ENCODE data around the gene CCDC180.

GRCh38 chr9:97280755-97281330 is 26.6 kb upstream of the CCDC180 start:
- TF ChIP-seq CTCF (IDR thresholded peaks at IDR 0.05; ENCODE audit: poor library complexity, severe bottlenecking) (no peak), MXI1 (conservative IDR thresholded peaks at IDR 0.05; ENCODE audit: poor library complexity, severe bottlenecking) (no peak)
